Right ventricle myocardium superior (tissue), 1 donor: ENCODE data around the gene PTGES2. TPM values are rescaled to one million over a fixed set of nuclear protein-coding genes. Genes with fewer than 3 reads are reported as not detected.
A peak's percentile ranks its signal among the peaks of the same experiment; 100 is the strongest.

ENCODE experiments used
- ATAC-seq: fragments of 200-7000 bp; cut with Tn5 transposase; one replicate; pipeline ENCODE4 v1.9.1; 2020; ENCODE audit warnings: mild to moderate bottlenecking; ENCODE audit not compliant: poor library complexity
- DNase-seq: peaks from one replicate; pipeline ENCODE4 v3.0.0-alpha.2; 2020
- intact Hi-C: fragments of 100-400 bp; cut with DNase I; formaldehyde crosslinking; loops from one replicate; pipeline ENCODE4 v1.11.2; 2022
- total RNA-seq: library from RNA; stranded (reverse); fragmentation: NEBNext Ultra II Directional; extraction: Animal tissue kit (Norgen Biotek cat#: 25700); gene quantifications from one replicate; pipeline ENCODE4 v1.2.1, GENCODE V29; 2021
- donor health status: DM: no; HTN: yes; CAD: no; lungs with severe emphysema.

PTGES2 gene
- total RNA-seq, 1 donor from 2014 or later, result 155 TPM

GRCh38 chr9:128124451-128124850, 3.1 kb downstream of the PTGES2 start:
- ATAC-seq (no peak), DNase-seq (peak; percentile 20)
- intact Hi-C loops, result no loop called here

- ATAC-seq (no peak), DNase-seq (peak; percentile 35)
- intact Hi-C loops, result no loop called here
Observed at GRCh38 chr9:128123451-128124080, 4.0 kb downstream of the PTGES2 start.

DNA sequence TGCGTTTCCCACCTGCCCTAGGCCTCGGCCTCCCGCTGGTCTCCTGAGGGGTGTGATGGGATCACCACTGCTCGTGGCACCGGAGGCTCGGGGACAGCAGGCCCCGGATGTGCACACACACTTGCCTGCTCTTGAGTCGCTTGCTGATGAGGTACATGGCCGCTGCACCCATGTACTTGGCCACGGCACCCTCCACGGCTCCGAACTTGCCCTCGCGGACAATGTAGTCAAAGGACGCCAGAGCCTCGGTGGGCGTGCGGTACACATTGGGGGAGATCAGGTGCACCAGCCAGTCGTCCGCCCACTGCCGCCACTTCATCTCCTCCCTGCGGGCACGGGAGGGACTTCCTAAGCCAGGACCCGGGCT, 4.7 kb downstream of the PTGES2 start:
- ATAC-seq, result no peak
- intact Hi-C loops, result no loop called here
- DNase-seq, result peak; percentile 34

GRCh38 chr9:128121924-128122808, 5.4 kb downstream of the PTGES2 start:
- DNase-seq, result peak; percentile 32
- ATAC-seq, result no peak
- intact Hi-C loops, result no loop called here

GRCh38 chr9:128121466-128121810, 6.1 kb downstream of the PTGES2 start:
- no peak for ATAC-seq
- peak; percentile 8 for DNase-seq
- intact Hi-C loops, result no loop called here

GRCh38 chr9:128120741-128121465, 6.6 kb downstream of the PTGES2 start:
- intact Hi-C loops, result no loop called here
- ATAC-seq (no peak), DNase-seq (peak; percentile 30)

DNA sequence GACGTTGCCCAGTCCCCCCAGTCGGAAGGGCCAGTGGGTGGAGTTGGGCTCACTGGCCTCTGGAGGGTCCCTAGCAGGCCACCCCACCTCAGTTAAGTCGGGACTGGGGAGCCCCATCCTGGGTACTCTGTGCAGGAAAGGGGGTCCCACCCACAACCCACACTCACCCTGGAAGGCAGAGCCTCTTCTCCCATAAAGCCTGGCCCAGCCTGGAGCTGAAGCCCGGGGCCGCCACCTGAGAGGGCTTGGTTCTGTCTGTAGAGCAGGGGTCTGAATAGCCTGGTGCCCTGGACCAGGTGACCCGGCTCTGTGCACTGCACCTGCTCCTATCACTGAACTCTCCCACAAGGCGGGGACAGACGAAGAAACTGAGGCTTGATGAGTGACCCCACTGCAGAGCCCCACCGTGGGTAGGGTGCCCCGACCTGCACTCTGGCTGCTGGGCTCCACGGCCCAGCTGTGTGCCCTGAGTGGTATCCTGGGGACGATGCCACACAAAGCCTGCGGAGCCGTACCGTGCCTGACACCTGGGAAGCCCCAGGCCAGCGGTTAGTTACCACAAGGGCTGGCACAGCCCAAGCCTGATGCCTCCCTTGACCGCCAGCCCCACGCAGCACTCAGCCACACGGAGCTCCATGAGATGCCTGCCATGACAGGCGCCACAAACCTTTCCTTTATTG, 7.3 kb downstream of the PTGES2 start:
- intact Hi-C loops, result no loop called here
- DNase-seq, result peak; percentile 37
- no peak for ATAC-seq

GRCh38 chr9:128118971-128119665, 8.4 kb downstream of the PTGES2 start:
- ATAC-seq (no peak), DNase-seq (peak; percentile 20)
- intact Hi-C loops, result no loop called here

GRCh38 chr9:128118472-128118857, 9.1 kb downstream of the PTGES2 start:
- intact Hi-C loops, result no loop called here
- ATAC-seq, result no peak
- no peak for DNase-seq

- intact Hi-C loops, result no loop called here
- ATAC-seq, result peak; percentile 85
- DNase-seq, result peak; percentile 96
Observed at GRCh38 chr9:128117613-128118471, 9.7 kb downstream of the PTGES2 start.

DNA sequence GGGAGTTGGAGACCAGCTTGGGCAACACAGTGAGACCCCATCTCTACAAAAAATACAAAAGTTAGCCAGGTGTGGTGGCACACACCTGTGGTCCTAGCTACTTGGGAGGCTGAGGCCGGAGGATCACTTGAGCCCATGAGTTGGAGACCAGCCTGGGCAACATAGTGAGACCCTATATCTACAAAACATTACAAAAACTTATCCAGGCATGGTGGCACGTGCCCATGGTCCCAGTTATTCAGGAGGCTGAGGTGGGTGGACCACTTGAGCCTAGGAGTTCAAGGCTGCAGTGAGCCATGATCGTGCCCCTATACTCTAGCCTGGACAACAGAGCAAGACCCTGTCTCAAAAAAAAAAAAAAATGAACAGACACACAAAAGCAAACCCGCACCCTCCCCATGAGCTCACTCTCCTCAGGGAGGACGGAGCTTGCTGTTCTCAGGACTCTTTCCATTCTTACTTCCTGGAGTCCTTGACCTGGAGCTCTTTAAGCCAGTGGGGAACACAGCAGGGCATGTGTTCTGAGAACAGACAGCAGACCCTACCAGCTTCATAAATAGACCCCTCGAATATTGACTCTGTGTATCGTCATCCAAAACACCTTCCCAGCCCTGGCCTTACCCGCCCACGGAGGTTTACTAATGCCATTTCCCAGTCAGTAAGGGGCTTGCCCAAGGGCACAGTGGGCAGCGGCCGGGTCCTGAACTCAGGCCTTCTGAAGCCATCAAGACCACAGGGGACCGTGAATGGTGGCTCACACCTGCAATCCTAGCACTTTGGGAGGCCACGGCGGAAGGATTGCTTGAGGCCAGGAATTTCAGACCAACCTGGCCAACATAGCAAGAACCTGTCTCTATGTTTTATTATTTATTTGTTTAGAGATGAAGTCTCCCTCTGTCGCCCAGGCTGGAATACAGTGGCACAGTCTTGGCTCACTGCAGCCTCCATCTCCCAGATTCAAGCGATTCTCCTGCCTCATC, 11.1 kb downstream of the PTGES2 start:
- no peak for ATAC-seq
- intact Hi-C loops, result no loop called here
- DNase-seq, result peak; percentile 27

GRCh38 chr9:128115187-128116103, 12.1 kb downstream of the PTGES2 start:
- ATAC-seq, result no peak
- intact Hi-C loops, result no loop called here
- DNase-seq, result peak; percentile 30

GRCh38 chr9:128114326-128115186, 13.0 kb downstream of the PTGES2 start:
- ATAC-seq (no peak), DNase-seq (peak; percentile 41)
- intact Hi-C loops, result no loop called here

GRCh38 chr9:128113526-128114325, 13.8 kb downstream of the PTGES2 start:
- DNase-seq (peak; percentile 40), ATAC-seq (no peak)
- intact Hi-C loops, result no loop called here
